GM13976 (cell line): ENCODE measurements around the gene SLC37A1.
"Not testable (repeated sequence)": the region's sequence is repeated elsewhere in the genome, so short reads cannot be mapped to it uniquely, and the experiment has no call there.

Experiments
- DNase-seq: peaks from one replicate; pipeline ENCODE4 v3.0.0; 2012; ENCODE audit warnings: low spot score
- CTCF ChIP-seq: IDR thresholded peaks from 2 replicates; pipeline ENCODE4 v1.5.1; 2012; ENCODE audit warnings: borderline replicate concordance, mild to moderate bottlenecking; ENCODE audit not compliant: insufficient read depth; ENCODE audit errors: extremely low read depth, missing control alignments, control extremely low read depth
- in situ Hi-C: fragments of 300-500 bp; cut with MboI; formaldehyde crosslinking; loops from one replicate; pipeline ENCODE4 v1.12.0; 2022; ENCODE audit warnings: low sequenced_read_pairs, mixed read lengths, inconsistent platforms; ENCODE audit not compliant: unreplicated experiment

SLC37A1 gene

GRCh38 chr21:42614396-42614795 lies 100.7 kb downstream of the SLC37A1 start:
- DNase-seq: no peak
- in situ Hi-C loops: no loop called here
- no peak for TF ChIP-seq CTCF

- in situ Hi-C loops: no loop called here
- no peak for TF ChIP-seq CTCF
- DNase-seq: peak; percentile 64
Measured at GRCh38 chr21:42614811-42615351, 101.2 kb downstream of the SLC37A1 start.

GRCh38 chr21:42615377-42615776 lies 101.7 kb downstream of the SLC37A1 start:
- in situ Hi-C loops, DNase-seq: not testable (repeated sequence)

GRCh38 chr21:42615924-42616323 lies 102.3 kb downstream of the SLC37A1 start:
- in situ Hi-C loops: no loop called here
- DNase-seq: no peak
- TF ChIP-seq CTCF: no peak

GRCh38 chr21:42616446-42616845 lies 102.8 kb downstream of the SLC37A1 start:
- DNase-seq: no peak
- TF ChIP-seq CTCF: no peak
- in situ Hi-C loops: no loop called here

GRCh38 chr21:42616941-42617340 lies 103.3 kb downstream of the SLC37A1 start:
- in situ Hi-C loops: no loop called here
- no peak for DNase-seq
- TF ChIP-seq CTCF: no peak

GRCh38 chr21:42617486-42617885 lies 103.8 kb downstream of the SLC37A1 start:
- DNase-seq: no peak
- in situ Hi-C loops: no loop called here
- TF ChIP-seq CTCF: no peak

- in situ Hi-C loops: no loop called here
- TF ChIP-seq CTCF: no peak
- DNase-seq: no peak
Measured at GRCh38 chr21:42618707-42619102, 105.1 kb downstream of the SLC37A1 start.
